H54 (cell line): Measurements from ENCODE around the gene PECR.
A peak's percentile ranks its signal among the peaks of the same experiment; 100 is the strongest.

ENCODE experiments used
- DNase-seq: peaks from one replicate; pipeline ENCODE4 v3.0.0; 2011; ENCODE audit warnings: low spot score, mixed read lengths; ENCODE audit not compliant: insufficient read length
- FAIRE-seq: peaks from 3 replicates; lab custom pipeline; 2011; peaks lifted over from hg19 to GRCh38; lab: Jason Lieb, UNC
- POLR2A ChIP-seq: IDR thresholded peaks from 2 replicates; pipeline ENCODE4 v1.6.1; 2011; ENCODE audit warnings: low read depth, mild to moderate bottlenecking, low read length

Gene PECR

GRCh38 chr2:216044883-216045486 is 36.6 kb downstream of the PECR start:
- TF ChIP-seq POLR2A, result no peak
- DNase-seq (no peak), FAIRE-seq (no peak)

GRCh38 chr2:216043949-216044348 is 37.7 kb downstream of the PECR start:
- FAIRE-seq (no peak), DNase-seq (no peak)
- no peak for TF ChIP-seq POLR2A

- TF ChIP-seq POLR2A, result no peak
- DNase-seq, result no peak
- FAIRE-seq, result no peak
Observed at GRCh38 chr2:216041438-216041837, 40.2 kb downstream of the PECR start.

- FAIRE-seq (no peak), DNase-seq (no peak)
- TF ChIP-seq POLR2A, result no peak
Observed at GRCh38 chr2:216039918-216040317, 41.7 kb downstream of the PECR start.

- TF ChIP-seq POLR2A, result no peak
- DNase-seq (no peak), FAIRE-seq (peak; percentile 58)
Observed at GRCh38 chr2:216034065-216034464, 47.5 kb downstream of the PECR start.

GRCh38 chr2:216033403-216033802 is 48.2 kb downstream of the PECR start:
- TF ChIP-seq POLR2A, result no peak
- DNase-seq (no peak), FAIRE-seq (no peak)

- TF ChIP-seq POLR2A, result no peak
- FAIRE-seq, result no peak
- DNase-seq, result no peak
Observed at GRCh38 chr2:216031960-216032689, 49.5 kb downstream of the PECR start.

- no peak for FAIRE-seq
- DNase-seq, result no peak
Observed at GRCh38 chr2:216030216-216030615, 51.4 kb downstream of the PECR start.

GRCh38 chr2:216029416-216030129 is 52.0 kb downstream of the PECR start:
- no peak for TF ChIP-seq POLR2A
- FAIRE-seq (no peak), DNase-seq (no peak)

More at GRCh38 chr2:216030216-216030615, 51.4 kb downstream of the PECR start:
- no peak for TF ChIP-seq POLR2A

- DNase-seq (no peak), FAIRE-seq (no peak)
- TF ChIP-seq POLR2A, result no peak
Observed at GRCh38 chr2:216024779-216025336, 56.8 kb downstream of the PECR start.

GRCh38 chr2:216023055-216023648 is 58.5 kb downstream of the PECR start:
- FAIRE-seq, result peak; percentile 87

GRCh38 chr2:216021768-216022565 is 59.6 kb downstream of the PECR start:
- no peak for TF ChIP-seq POLR2A
- no peak for DNase-seq
- FAIRE-seq, result no peak

More at GRCh38 chr2:216023055-216023648, 58.5 kb downstream of the PECR start:
- no peak for TF ChIP-seq POLR2A
- DNase-seq, result peak; percentile 44

GRCh38 chr2:216018709-216019108 is 62.9 kb downstream of the PECR start:
- TF ChIP-seq POLR2A, result no peak
- DNase-seq, result no peak
- FAIRE-seq, result no peak

GRCh38 chr2:216017365-216017764 is 64.2 kb downstream of the PECR start:
- TF ChIP-seq POLR2A, result no peak
- peak; percentile 83 for FAIRE-seq
- peak; percentile 82 for DNase-seq
